HG02610 (cell line): ENCODE data around the gene SLC2A13.

Source experiments
- ATAC-seq: cut with Tn5 transposase; IDR thresholded peaks from one replicate; pipeline ENCODE4 v1.9.1; 2021; ENCODE audit warnings: mild to moderate bottlenecking, moderate library complexity; ENCODE audit not compliant: unreplicated experiment

Gene SLC2A13

DNA sequence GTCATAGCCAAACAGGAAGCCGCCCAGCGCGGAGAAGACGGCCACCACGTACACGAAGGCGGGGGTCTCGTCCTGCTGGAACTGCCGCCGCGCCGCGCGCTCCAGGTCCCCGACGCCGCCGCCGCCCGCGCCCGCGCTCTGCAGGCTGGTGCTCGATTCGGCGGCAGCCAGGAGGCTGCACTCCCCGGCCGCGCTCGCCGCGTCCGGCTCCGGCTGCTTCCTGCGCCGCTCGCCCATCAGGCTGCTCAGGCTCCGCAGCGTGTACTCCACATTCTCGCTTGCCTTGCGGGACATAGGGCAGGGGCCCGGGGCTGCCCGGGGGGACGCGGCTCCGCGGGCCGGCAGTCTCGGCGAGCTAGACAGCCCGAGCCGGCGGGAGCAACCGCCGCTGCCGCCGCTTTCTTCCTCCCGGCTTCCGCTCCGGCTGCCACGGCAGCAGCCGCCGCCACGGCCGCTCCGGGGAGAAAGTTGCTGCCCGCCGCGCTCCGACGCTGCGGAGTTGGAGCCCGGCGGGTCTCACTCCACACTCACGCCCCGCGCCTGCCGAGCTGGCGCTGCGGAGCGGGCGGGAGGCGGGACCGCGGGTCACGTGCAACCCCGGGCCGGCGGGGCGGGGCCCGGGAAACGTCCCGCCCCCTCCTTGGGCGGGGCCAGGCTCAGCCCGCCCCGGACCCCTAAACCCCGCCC is at the start of gene SLC2A13:
SLC2A13 (minus strand) TSS at position 567 of the 687 bp plus-strand sequence; CDS start at position 294, 273 bp downstream.
- ATAC-seq: peak; percentile 93

DNA sequence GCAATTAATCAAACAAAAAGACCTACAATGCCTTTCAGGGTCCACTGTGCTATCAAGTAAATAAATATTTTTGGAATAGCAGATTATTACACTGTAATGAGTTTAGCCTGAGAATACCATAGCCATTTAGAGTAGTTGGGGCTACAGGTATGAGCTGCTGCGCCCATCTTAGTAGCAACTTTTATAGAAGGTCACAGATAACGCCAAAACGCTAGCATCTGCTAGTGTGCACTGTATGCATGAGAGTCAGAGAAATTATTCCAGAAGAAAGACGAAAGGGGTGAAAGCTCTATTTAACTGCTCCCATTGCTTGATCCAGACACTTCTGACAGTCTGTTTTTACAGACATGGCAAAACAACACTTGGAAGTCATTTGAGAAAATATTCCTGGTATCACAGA is 48.5 kb upstream of the SLC2A13 start:
- ATAC-seq: no peak

DNA sequence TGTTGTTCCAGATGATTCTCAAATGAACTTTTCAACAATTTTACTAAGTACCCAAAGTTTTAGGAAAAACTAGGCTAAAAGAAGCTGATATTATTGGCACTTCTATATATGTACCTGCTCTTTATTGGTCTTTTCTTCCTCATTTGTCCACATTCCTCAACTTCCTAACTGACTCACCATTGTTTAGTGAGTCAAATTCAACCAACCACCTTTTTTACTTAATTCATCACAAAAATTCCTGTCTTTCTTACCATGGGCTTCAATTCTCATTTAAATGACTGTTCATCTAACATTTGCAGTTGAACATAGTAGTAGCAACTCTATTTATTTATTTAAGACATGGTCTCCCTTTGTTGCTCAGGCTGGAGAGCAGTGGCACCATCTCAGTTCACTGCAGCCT is 47.6 kb upstream of the SLC2A13 start:
- ATAC-seq: no peak

DNA sequence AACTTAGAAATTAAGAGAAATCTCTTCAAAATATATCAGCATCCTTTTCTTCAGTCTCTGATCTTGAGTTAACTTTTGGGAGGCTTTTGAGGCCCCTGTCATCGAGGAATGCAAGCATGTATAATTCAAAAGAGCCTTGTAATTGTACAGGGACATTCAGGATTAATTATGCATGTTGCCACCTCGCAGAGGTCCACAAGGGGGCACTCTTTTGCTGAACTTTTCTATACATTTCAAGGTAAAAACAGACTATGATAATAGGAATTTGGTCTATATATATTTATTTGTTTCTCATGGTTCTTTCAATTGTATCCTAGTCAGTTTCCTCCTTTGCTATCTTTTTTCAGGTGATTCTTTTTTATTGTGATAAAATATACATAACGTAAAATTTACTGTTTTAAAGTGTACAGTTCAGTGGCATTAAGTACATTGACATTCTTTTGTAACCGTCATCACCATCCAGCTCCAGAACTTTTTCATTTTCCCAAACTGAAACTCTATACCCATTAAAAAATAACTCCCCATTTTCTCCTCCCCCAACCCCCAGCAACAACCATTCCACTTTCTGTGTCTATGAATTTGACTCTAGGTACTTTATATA is 47.0 kb upstream of the SLC2A13 start:
- peak; percentile 51 for ATAC-seq

DNA sequence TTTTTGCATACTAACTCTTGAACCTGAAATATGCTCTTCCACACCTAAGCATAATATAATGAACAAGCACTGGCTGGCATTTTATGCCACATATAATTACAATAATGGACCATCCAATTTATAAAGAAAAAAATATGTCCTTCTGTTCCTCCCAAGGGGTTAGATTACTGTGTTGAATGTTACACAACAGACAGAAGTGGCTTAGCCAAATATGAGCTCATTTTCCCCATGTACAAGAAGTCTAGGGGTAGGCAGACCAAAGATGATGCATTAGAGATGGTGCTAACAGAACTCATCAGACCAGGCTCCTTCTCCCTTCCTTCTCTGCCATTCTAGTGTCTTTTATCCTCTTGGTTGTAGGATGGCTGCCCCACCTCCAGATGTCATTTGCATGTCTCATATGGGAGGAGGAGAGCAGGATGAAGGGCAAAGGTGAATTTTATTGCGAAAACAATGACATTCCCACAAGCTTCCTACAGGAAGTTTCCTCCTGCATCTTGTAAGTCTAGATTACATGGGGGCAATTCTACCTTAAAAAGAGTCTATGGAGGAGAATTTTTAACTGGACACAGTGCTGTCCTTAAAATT is 43.9 kb upstream of the SLC2A13 start:
- ATAC-seq: no peak

- no peak for ATAC-seq
Measured at GRCh38 chr12:40146800-40147797, 41.2 kb upstream of the SLC2A13 start.

DNA sequence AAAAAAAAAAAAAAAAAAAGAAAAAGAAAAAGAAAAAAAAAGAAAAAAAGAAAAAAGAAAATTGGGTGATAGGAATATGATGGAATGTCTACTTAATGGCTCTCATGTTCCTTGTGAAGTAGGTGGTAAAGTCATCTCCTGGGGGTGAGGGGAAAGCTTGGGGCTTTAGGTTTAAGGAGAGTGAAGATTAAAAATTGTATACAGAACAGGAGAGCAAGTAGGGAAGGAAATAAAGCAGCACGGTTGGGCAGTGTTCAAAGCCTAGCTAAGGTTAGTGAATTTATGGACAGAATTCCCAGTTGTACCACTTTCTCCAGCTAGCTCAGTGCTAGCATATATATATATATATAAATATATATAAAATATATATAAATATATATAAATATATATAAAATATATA is 40.0 kb upstream of the SLC2A13 start:
- ATAC-seq: no peak

GRCh38 chr12:40144023-40144422 is 38.1 kb upstream of the SLC2A13 start:
- ATAC-seq: no peak

- ATAC-seq: no peak
Measured at GRCh38 chr12:40142001-40142744, 36.3 kb upstream of the SLC2A13 start.

- ATAC-seq: no peak
Measured at GRCh38 chr12:40138526-40138925, 32.6 kb upstream of the SLC2A13 start.

- ATAC-seq: peak; percentile 92
Measured at GRCh38 chr12:40137252-40137651, 31.4 kb upstream of the SLC2A13 start.

- ATAC-seq: no peak
Measured at GRCh38 chr12:40127408-40127807, 21.5 kb upstream of the SLC2A13 start.

- ATAC-seq: no peak
Measured at GRCh38 chr12:40123496-40123895, 17.6 kb upstream of the SLC2A13 start.

DNA sequence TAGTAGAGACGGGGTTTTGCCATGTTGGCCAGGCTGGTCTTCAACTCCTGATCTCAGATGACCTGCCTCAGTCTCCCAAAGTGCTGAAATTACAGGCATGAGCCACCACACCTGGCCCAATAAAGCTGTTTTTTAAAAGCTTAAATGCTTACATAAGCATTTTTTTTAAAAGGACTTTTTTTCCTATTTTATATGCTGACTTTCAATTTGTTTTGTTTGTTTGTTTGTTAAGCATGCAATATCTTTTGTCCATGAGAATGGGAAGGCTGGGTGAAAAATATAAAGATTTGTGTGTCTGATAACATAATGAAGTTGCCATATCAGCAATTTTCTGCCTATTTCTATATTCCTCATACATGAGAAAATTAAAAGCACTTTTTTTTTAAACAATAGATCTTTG is 17.0 kb upstream of the SLC2A13 start:
- ATAC-seq: no peak

DNA sequence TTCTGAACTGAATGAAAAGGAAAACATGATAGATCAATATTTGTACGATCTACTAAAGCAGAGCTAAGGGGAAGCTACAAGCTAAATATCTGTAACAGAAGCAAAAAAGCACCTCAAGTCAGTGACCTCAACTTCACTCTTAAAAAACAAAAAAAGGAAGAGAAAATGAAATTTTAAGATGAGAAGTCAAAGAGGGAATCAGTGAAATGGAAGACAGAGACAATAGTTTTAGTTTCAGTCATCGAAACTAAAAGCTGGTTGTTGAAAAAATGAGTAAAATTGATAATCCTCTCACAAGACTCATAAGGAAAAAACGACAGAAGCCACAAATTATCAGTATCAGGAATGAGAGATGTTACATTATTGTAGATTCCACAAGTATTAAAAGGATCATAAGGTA is 11.9 kb upstream of the SLC2A13 start:
- peak; percentile 97 for ATAC-seq

DNA sequence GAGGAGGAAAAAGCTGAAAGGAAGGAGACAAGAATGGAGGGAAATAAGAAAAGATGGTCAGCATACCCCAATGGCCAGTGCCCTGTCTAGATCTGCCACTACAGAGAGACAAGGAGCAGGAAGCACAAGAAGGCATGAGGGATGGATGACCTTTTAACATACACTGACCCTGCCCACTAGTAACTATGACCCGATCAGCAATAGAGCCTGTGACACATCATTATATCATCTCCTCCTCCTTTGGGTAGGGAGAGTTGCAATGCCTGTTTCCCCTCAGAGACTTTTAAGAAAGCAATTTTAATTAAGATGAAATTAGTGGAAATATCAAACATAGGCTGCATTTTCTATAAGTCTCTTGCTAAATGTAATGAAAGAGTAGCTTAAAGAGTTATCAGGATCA is 4.7 kb upstream of the SLC2A13 start:
- ATAC-seq: no peak

GRCh38 chr12:40107803-40108620 is 2.1 kb upstream of the SLC2A13 start:
- no peak for ATAC-seq

- ATAC-seq: peak; percentile 23
Measured at GRCh38 chr12:40107098-40107802, 1.4 kb upstream of the SLC2A13 start.

DNA sequence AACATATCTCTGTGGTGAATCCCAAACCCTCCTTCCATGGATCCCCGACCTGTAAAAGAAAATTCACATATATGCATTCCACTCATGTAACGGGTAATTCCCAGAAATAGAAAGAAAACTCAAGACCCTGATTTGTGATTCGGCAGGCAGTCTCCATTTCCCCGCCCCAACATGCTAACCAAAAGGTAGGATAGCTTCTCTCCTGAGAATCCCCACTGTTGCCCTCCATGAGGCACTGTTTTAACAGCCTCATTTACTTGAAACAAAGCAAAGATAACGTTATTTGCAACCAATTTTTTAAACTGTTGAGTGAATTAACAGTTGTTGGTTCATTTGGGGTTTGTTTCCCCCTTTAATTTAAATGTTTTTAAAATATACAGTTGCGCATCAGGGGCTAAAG is 774 bp upstream of the SLC2A13 start:
- ATAC-seq: no peak
